Medulla oblongata (tissue), 1 donor: ENCODE measurements around the gene SPINDOC.
"Not testable (repeated sequence)": the region's sequence is repeated elsewhere in the genome, so short reads cannot be mapped to it uniquely, and the experiment has no call there.

Source experiments
- DNase-seq: peaks from one replicate; pipeline ENCODE4 v3.0.0-alpha.2; 2015; ENCODE audit errors: extremely low spot score

The SPINDOC gene

DNA sequence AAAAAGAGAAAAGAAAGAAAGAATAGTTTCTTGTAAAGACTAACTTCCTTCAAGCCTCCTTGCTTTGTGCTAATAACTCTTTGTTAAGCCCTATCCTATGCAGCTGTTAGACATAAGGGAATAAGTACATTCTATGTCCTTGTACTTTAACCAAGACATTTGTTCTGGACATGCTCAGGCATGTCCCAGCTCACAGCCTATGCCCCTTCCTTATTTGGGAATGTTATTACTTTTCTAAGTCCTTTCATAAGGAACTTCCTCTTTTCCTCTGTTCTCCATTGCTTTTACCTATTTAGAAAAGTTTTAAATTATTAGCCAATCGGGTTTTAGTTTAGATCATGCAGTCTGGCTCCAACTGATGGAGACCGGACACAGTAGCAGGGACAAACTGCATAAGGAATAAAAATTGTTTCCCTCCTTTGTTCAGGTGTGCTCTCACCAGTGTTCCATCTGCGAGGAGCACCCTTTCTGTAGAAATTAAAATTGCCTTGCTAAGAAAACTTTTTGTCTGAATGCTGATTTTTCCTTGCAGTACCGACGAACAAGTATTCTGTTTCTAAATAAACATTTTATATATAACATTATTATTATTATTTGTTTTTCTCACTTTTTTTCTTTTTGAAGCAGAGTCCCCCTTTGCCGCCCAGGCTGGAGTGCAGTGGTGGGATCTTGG, 21.6 kb upstream of the SPINDOC start:
- DNase-seq = no peak

DNA sequence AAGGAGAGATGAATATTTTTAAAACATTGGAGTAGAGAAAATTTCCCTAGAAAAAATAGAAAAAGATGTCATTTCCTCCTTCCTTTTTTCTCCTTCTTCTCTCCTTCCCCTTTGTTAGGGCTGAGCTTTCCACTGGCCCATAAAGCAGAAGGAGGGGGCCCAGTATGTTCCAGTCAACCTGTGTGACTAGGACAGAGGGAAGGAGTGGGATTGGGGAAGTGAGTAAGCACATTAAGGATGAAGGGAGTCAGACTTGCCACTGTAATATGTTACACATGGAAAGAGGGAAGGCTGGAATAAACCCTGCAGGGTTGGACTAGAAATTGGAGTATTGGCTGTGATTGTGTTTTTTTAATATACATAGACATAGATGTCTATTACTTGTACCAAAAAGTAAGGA, 20.1 kb upstream of the SPINDOC start:
- DNase-seq = no peak

DNA sequence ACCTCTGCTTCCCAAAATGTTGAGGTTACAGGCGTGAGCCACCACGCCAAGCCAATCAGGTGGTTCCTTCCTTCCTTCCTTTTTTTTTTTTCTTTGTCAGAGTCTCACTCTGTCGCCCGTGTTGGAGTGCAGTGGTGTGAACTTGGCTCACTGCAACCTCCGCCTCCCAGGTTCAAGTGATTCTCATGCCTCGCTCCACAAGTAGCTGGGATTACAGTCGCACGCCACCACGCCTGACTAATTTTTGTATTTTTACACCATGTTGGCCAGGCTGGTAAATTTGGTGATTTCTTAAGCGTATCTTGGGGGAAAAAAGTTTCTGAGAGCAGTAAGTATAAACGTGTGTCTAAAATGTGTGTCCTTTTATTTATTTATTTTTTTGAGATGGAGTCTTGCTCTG, 18.2 kb upstream of the SPINDOC start:
- no peak for DNase-seq

DNA sequence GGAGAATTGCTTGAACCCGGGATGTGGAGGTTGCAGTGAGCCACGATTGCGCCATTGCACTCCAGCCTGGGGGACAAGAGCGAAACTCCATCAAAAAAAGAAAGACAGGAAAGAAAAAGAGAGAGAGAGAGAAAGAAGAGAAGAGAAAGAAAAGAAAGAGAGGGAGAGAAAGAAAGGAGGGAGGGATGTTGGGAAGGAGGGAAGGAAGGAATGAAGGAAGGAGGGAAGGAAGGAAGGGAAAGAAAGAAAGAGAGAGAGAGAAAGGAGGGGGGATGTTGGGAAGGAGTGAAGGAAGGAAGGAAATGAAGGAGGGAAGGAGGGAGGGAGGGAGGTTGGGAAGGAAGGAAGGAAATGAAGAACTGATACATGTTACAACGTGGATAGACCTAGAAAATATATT, 12.3 kb upstream of the SPINDOC start:
- no peak for DNase-seq

GRCh38 chr11:63802637-63803414, 10.4 kb upstream of the SPINDOC start:
- no peak for DNase-seq

- no peak for DNase-seq
Observed at GRCh38 chr11:63804259-63804658, 9.0 kb upstream of the SPINDOC start.

DNA sequence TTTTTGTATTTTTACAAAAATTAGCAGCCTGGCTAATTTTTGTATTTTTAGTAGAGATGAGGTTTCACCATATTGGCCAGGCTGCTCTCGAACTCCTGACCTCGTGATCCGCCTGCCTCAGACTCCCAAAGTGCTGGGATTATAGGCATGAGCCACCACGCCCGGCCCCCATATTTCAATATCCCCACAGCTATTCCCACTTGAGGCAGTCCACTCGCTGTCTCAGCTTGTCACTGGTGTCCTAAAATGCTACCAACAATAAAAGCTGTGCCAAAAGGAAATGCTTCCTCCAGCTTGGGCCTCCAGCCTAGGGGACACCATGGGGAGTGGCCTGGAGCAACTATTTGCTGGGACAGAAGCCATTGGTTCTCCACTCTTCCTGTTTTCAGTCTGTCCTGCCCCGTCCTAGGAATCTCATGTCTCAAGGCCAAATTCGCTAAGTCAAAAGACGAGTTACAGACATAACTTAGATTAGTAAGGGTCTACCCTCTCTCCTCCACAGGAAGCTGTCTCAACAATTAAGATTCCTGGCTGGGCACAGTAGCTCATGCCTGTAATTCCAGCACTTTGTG, 7.3 kb upstream of the SPINDOC start:
- DNase-seq = no peak

GRCh38 chr11:63810383-63810782, 2.9 kb upstream of the SPINDOC start:
- not testable (repeated sequence) for DNase-seq

DNA sequence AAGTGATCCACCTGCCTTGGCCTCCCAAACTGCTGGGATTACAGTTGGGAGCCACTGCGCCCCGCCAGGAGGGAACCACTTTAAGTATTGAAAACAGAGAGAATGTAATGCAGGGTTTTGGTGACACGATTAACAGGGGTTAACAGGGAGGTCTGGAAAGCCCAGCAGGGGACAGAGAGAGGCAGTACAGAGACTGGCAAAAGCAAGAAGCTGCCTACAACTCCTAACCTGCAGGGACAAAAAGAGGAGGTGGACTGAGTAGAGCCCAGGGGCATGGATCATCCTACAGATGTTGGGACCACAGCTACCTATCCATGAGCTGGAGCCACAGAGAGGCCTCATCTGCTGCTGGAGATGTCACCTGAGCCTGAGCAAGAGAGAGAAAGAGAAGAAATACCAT, 1.7 kb upstream of the SPINDOC start:
- no peak for DNase-seq

DNA sequence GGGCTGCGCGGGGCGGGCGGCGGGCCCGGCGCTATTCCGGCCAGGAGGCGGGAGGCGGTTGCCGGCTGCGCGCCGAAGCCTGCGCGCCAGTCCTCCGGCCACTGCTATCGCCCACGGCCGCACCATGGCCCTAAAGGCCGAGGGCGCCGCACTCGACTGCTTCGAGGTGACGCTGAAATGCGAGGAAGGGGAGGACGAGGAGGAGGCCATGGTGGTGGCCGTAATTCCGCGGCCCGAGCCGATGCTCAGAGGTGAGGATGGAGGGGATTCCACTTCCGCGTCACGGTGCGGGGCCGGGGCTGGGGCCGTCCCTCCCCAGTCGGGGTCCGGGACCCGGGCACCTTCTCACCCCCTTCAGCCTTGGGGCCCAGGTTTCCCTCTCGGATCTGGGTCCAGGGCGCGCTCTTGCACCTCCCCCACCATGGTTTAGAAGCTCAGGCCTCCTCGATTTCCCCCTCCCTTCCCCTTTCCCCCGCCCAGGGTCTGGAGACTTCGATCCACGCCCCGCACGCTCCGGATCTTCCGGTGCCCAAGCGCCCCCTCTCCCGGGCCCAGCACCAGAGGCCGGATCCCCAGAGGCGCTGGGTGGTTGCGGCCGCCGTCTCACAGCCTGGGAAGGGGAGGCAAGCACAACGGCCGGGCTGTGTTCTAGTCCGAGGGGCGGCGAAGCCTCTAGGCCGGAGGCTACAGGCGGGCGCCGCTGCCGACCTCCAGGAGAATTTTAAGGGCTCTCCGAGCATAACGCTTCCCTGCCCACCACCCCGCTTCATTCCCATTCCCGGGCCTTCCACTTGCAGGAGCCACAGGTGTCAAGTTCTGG, 517 bp downstream of the SPINDOC start:
- DNase-seq = peak; percentile 69

DNA sequence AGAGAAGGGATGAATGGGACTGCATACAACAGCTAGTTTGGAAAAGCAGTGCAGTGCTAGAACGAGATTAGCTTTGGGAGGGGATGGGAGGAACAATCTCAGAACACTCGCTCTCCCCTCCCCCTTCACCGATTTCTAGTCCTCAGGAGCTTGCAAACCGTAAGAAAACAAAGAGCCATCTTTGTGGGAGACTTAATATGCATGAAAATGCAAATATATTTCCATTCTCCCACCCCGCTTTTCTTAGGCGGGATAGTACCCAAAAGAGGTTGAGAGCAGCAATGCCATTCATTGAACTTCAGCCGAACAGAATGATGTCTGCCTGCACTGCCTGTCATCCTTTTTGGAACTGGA, 1.1 kb downstream of the SPINDOC start:
- no peak for DNase-seq

DNA sequence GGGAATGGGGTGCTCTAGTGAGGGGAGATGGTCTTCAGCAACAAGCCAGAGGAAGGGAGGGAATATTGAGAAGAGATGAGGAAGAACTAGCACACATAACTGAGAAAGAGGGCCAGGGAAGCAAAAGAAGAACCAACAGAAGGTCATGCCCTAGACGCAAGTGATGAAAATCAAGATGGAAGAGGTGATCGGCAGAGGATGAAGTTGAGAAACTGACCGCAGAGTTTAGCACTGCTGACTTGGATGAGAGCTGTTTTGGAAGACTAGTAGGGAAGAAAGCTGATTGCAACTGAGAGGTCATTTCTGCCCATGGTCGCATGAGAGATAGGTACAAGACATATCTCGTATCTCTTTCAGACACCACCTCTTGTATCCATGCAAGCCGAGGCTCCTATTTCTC, 2.9 kb downstream of the SPINDOC start:
- no peak for DNase-seq

- DNase-seq = no peak
Observed at GRCh38 chr11:63816732-63817131, 3.5 kb downstream of the SPINDOC start.

- DNase-seq = no peak
Observed at GRCh38 chr11:63817758-63818498, 4.7 kb downstream of the SPINDOC start.

DNA sequence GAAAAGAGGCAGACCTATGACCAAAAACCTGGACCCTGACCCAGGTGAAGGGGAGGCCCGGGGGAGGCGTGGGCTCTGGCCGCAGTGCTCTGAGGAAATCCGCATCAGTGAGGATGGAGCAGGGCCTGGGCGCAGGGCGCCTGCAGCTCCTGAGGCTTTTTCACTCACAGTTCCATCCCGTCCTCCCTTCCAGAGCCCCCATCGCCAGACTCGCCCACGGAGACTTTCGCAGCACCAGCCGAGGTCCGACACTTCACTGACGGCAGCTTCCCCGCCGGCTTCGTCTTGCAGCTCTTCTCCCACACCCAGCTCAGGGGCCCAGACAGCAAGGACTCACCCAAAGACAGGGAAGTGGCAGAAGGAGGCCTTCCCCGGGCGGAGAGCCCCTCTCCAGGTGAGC, 5.4 kb downstream of the SPINDOC start:
- DNase-seq = no peak

- no peak for DNase-seq
Observed at GRCh38 chr11:63821411-63821810, 8.2 kb downstream of the SPINDOC start.

GRCh38 chr11:63826471-63827190, 13.4 kb downstream of the SPINDOC start:
- DNase-seq = no peak

- no peak for DNase-seq
Observed at GRCh38 chr11:63829823-63830489, 16.7 kb downstream of the SPINDOC start.

DNA sequence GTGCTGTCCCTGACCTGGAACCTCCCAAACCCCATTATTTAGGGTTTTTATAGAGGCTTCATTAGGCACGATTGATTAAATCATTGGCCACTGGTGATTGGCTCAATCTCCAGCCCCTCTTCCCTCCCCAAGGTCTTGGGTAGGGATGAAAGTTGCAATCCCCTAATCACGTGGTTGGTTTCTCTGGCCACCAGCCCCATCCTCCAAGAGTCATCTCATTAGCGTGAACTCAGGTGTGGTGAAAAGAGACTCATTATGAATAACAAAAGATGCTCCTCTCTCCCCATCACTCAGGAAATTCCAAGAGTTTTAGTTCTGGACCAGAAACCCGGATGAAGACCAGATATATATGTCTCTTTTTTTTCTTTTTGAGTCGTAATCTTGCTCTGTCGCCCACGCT, 18.1 kb downstream of the SPINDOC start:
- DNase-seq = no peak

- DNase-seq = no peak
Observed at GRCh38 chr11:63832336-63832735, 19.1 kb downstream of the SPINDOC start.
